Measurements from ENCODE around the gene RHOH.

The RHOH gene

GRCh38 chr4:40231316-40231863 lies 34.6 kb downstream of the RHOH start:
- TF ChIP-seq CTCF (IDR thresholded peaks at IDR 0.05; ENCODE audit: borderline replicate concordance, control extremely low read depth, extremely low read depth, insufficient read depth, missing control alignments), result no peak
- in situ Hi-C loops (cut with MboI; ENCODE audit: low sequenced_read_pairs, unreplicated experiment), result no loop called here
- DNase-seq (ENCODE audit: low spot score), result no peak

GRCh38 chr4:40232610-40233009 lies 35.8 kb downstream of the RHOH start:
- no peak for DNase-seq (ENCODE audit: low spot score)
- in situ Hi-C loops (cut with MboI; ENCODE audit: low sequenced_read_pairs, unreplicated experiment), result no loop called here
- TF ChIP-seq CTCF (IDR thresholded peaks at IDR 0.05; ENCODE audit: borderline replicate concordance, control extremely low read depth, extremely low read depth, insufficient read depth, missing control alignments), result no peak

- TF ChIP-seq CTCF (IDR thresholded peaks at IDR 0.05; ENCODE audit: borderline replicate concordance, control extremely low read depth, extremely low read depth, insufficient read depth, missing control alignments), result no peak
- no peak for DNase-seq (ENCODE audit: low spot score)
- in situ Hi-C loops (cut with MboI; ENCODE audit: low sequenced_read_pairs, unreplicated experiment), result no loop called here
Observed at GRCh38 chr4:40233227-40233626, 36.4 kb downstream of the RHOH start.

GRCh38 chr4:40234519-40235039 lies 37.7 kb downstream of the RHOH start:
- no peak for DNase-seq (ENCODE audit: low spot score)
- in situ Hi-C loops (cut with MboI; ENCODE audit: low sequenced_read_pairs, unreplicated experiment), result no loop called here
- no peak for TF ChIP-seq CTCF (IDR thresholded peaks at IDR 0.05; ENCODE audit: borderline replicate concordance, control extremely low read depth, extremely low read depth, insufficient read depth, missing control alignments)

- TF ChIP-seq CTCF (IDR thresholded peaks at IDR 0.05; ENCODE audit: borderline replicate concordance, control extremely low read depth, extremely low read depth, insufficient read depth, missing control alignments), result no peak
- in situ Hi-C loops (cut with MboI; ENCODE audit: low sequenced_read_pairs, unreplicated experiment), result no loop called here
- DNase-seq (ENCODE audit: low spot score), result no peak
Observed at GRCh38 chr4:40238008-40238699, 41.3 kb downstream of the RHOH start.

- no peak for DNase-seq (ENCODE audit: low spot score)
- in situ Hi-C loops (cut with MboI; ENCODE audit: low sequenced_read_pairs, unreplicated experiment), result no loop called here
- no peak for TF ChIP-seq CTCF (IDR thresholded peaks at IDR 0.05; ENCODE audit: borderline replicate concordance, control extremely low read depth, extremely low read depth, insufficient read depth, missing control alignments)
Observed at GRCh38 chr4:40238700-40239548, 42.1 kb downstream of the RHOH start.
